Measurements from ENCODE around the gene PLEKHM1. TPM values are rescaled to one million over a fixed set of nuclear protein-coding genes. Genes with fewer than 3 reads are reported as not detected.

The PLEKHM1 gene
- total and polyA plus RNA-seq, 2 experiments from 2014 or later, result 18.4 to 23.8 TPM

DNA sequence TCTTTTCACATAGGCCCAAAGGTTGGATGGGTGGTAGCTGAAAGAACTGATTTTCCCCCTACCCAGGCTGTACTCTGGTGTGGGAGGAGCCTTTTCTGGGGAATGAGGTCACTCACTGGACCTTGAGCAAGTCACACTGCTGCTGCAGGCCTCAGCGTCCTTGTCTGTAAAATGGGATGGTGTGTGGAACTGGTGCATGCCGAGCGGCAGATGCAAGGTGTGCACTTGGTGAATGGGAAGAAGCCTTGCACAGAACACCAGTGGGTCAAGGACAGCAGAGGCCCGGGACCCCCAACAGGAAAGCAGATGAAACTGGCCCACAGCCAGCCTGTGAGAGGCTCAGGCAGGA is 96.0 kb downstream of the PLEKHM1 start:
- Histone ChIP-seq H3K9me2 (replicated peaks; ENCODE audit: insufficient read depth) (no peaks in the 10 kb centered on the region), H3K79me2 (no peaks in the 10 kb centered on the region), H3K27ac (no peak overlapping the region), H3K36me3 (replicated peaks; ENCODE audit: insufficient read depth, low read depth) (no peaks in the 10 kb centered on the region), H3K4me1 (ENCODE audit: insufficient read depth) (no peaks in the 10 kb centered on the region), H3K27me3 (no peaks in the 10 kb centered on the region), H2AFZ (no peak overlapping the region), H3K4me2 (no peak overlapping the region), H3K9me3 (ENCODE audit: low read depth) (no peaks in the 10 kb centered on the region), H3K4me3 (no peak overlapping the region), H4K20me1 (ENCODE audit: insufficient read depth, poor library complexity, severe bottlenecking) (no peaks in the 10 kb centered on the region)
- WGBS (ENCODE audit: low lambda C conversion rate, missing lambda C conversion rate), result 88% methylated on average over 4 of the region's 4 CpGs
- TF ChIP-seq EZH2phosphoT487 (IDR thresholded peaks at IDR 0.05; ENCODE audit: low read depth, severe bottlenecking, unreplicated experiment) (no peak), EZH2 (IDR thresholded peaks at IDR 0.05; ENCODE audit: borderline replicate concordance) (no peak)
- TF ChIP-seq, protein P1, sequence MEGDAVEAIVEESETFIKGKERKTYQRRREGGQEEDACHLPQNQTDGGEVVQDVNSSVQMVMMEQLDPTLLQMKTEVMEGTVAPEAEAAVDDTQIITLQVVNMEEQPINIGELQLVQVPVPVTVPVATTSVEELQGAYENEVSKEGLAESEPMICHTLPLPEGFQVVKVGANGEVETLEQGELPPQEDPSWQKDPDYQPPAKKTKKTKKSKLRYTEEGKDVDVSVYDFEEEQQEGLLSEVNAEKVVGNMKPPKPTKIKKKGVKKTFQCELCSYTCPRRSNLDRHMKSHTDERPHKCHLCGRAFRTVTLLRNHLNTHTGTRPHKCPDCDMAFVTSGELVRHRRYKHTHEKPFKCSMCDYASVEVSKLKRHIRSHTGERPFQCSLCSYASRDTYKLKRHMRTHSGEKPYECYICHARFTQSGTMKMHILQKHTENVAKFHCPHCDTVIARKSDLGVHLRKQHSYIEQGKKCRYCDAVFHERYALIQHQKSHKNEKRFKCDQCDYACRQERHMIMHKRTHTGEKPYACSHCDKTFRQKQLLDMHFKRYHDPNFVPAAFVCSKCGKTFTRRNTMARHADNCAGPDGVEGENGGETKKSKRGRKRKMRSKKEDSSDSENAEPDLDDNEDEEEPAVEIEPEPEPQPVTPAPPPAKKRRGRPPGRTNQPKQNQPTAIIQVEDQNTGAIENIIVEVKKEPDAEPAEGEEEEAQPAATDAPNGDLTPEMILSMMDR (IDR thresholded peaks at IDR 0.05; ENCODE audit: poor library complexity), result no peak
- DNase-seq (ENCODE audit: low spot score), result no peak

- H3K9me2 ChIP-seq (replicated peaks; ENCODE audit: insufficient read depth), result no peaks in the 10 kb centered on the region
- no peaks in the 10 kb centered on the region for H3K79me2 ChIP-seq
- no peak for DNase-seq (ENCODE audit: low spot score)
- 94% methylated on average over 6 of the region's 6 CpGs for WGBS (ENCODE audit: low lambda C conversion rate, missing lambda C conversion rate)
- no peaks in the 10 kb centered on the region for H4K20me1 ChIP-seq (ENCODE audit: insufficient read depth, poor library complexity, severe bottlenecking)
- H2AFZ ChIP-seq, result no peak overlapping the region
- no peaks in the 10 kb centered on the region for H3K27me3 ChIP-seq
- TF ChIP-seq, protein P1 (IDR thresholded peaks at IDR 0.05; ENCODE audit: poor library complexity), result no peak
- TF ChIP-seq EZH2 (IDR thresholded peaks at IDR 0.05; ENCODE audit: borderline replicate concordance) (no peak), EZH2phosphoT487 (IDR thresholded peaks at IDR 0.05; ENCODE audit: low read depth, severe bottlenecking, unreplicated experiment) (no peak)
- no peak overlapping the region for H3K4me3 ChIP-seq
- H3K4me1 ChIP-seq (ENCODE audit: insufficient read depth), result no peaks in the 10 kb centered on the region
- H3K27ac ChIP-seq, result no peak overlapping the region
- H3K36me3 ChIP-seq (replicated peaks; ENCODE audit: insufficient read depth, low read depth), result no peaks in the 10 kb centered on the region
- no peak overlapping the region for H3K4me2 ChIP-seq
- no peaks in the 10 kb centered on the region for H3K9me3 ChIP-seq (ENCODE audit: low read depth)
These were observed 96.4 kb downstream of the PLEKHM1 start for GRCh38 chr17:45394091-45394490.

GRCh38 chr17:45393411-45393810 is 97.1 kb downstream of the PLEKHM1 start:
- H2AFZ ChIP-seq, result no peak overlapping the region

More at GRCh38 chr17:45393411-45393810, 97.1 kb downstream of the PLEKHM1 start:
- H3K36me3 ChIP-seq (replicated peaks; ENCODE audit: insufficient read depth, low read depth), result no peaks in the 10 kb centered on the region
- H3K4me2 ChIP-seq, result no peak overlapping the region
- no peaks in the 10 kb centered on the region for H3K9me2 ChIP-seq (replicated peaks; ENCODE audit: insufficient read depth)
- H4K20me1 ChIP-seq (ENCODE audit: insufficient read depth, poor library complexity, severe bottlenecking), result no peaks in the 10 kb centered on the region
- no peak for DNase-seq (ENCODE audit: low spot score)
- H3K9me3 ChIP-seq (ENCODE audit: low read depth), result no peaks in the 10 kb centered on the region
- H3K27me3 ChIP-seq, result no peaks in the 10 kb centered on the region
- 97% methylated on average over 5 of the region's 5 CpGs for WGBS (ENCODE audit: low lambda C conversion rate, missing lambda C conversion rate)
- no peak overlapping the region for H3K4me3 ChIP-seq
- no peaks in the 10 kb centered on the region for H3K79me2 ChIP-seq
- H3K27ac ChIP-seq, result no peak overlapping the region
- no peaks in the 10 kb centered on the region for H3K4me1 ChIP-seq (ENCODE audit: insufficient read depth)
- TF ChIP-seq, protein P1 (IDR thresholded peaks at IDR 0.05; ENCODE audit: poor library complexity), result no peak
- no peak for TF ChIP-seq EZH2 (IDR thresholded peaks at IDR 0.05; ENCODE audit: borderline replicate concordance)
- no peak for TF ChIP-seq EZH2phosphoT487 (IDR thresholded peaks at IDR 0.05; ENCODE audit: low read depth, severe bottlenecking, unreplicated experiment)
